Fibroblast of peridontal ligament (primary cell): ENCODE results near the gene SNRPF.
"Not testable (repeated sequence)": the region's sequence is repeated elsewhere in the genome, so short reads cannot be mapped to it uniquely, and the experiment has no call there.

Experiments
- DNase-seq: peaks from one replicate; pipeline ENCODE4 v3.0.0-alpha.2; 2010; ENCODE audit errors: extremely low read depth

SNRPF gene

DNA sequence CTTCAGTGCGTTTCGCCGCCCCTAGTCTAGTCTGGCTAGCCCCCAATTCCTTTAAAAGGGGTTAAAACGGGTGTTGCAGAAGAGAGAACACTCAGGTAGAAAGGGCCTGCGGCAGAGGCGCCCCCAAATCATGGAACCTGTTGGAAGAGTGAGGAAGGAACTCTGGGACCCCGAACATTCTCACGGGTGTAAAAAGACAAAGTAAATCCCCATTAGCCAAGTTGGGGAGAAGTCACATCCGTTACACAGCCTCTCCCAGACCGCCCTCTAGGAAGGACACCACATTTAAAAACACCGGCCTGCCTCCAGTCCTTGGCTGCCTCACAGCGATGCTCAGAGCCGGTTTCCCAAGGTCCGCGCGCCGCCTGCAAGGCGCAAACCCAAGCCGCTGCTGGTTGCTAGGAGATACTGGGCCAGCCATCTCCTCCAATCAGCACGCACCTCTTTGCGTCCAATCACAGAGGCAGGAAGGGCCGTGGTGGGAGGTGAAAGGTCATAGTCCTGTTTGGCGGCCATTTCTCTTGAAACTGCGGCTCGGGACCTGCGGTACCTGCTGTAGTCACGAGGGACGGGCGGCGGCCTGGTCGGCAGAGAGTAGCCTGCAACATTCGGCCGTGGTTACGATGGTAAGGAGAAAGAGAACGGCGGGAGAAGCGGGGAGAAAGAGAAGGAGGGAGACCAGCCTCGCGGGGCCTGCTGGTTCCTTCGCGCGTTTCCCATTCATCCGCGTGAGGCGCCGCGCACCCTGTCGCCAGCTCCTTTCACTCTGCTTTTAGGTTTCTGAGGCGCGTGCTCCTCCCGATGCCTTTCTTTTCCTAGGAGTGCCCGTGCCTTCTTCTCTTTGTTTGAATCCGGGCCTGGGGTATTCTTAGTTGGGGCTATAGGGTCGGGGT, at the start of gene SNRPF:
Gene SNRPF (plus strand): TSS at position 502 of the 893 bp plus-strand sequence. CDS start 122 bp downstream, at position 624.
- peak; percentile 97 for DNase-seq

DNA sequence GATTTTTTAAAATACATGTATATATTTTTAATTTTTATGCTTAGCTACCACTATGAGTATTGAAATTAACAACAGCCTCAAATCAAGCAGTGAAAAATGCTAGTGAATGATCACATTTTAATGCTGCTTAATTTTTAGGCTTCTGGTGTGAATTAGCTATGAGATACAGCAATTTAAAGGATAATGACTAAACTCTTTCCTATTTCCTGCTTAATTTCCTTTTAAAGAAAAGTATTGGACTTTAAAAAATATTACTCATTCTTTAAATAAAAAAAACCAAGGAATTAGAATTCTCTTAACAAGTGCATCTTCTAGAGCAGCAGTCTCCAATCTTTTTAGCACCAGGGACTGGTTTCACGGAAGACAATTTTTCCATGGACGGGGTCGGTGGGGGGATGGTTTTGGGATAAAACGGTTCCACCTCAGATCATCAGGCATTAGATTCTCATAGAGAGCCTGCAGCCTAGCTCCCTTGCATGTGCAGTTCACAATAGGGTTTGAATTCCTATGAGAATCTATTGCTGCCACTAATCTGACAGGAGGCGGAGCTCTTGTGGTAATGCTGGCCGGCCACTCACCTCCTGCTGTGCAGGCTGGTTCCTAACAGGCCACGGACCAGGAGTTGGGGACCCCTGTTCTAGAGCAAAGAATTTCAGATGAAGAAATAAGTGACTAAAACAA, 49.6 kb upstream of the SNRPF start:
- DNase-seq, result no peak

DNA sequence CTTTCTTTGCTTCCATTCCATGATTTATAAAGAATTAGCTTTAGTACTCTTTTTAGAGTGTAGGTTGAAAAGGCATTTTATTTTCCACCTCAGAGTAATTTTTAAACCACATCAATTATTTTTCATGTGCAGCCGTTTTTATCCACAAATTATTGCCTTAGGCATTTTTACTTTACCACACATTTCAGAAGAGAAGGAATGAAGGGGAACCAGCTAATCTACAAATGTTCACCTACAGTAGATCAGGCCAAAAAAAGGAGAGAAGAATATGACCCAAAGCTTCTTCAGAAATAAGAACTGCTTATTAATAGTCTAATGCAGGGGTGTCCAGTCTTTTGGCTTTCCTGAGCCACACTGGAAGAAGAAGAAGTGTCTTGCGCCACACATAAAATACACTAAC, 48.3 kb upstream of the SNRPF start:
- DNase-seq, result no peak

DNA sequence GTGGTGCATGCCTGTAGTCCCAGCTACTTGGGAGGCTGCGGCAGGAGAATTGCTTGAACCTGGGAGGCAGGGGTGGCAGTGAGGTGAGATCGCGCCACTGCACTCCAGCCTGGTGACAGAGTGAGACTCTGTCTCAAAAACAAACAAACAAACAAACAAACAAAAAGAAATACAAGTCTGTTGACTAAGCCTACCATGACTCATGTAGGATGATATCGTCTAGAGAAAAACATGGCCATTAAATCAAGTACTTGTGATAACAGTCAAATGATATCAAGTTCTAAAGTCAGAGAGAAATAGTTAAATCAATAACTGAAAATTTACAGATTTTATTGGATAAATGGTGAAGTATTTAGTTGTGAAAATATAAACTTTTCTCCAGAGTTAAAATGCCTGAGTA, 46.6 kb upstream of the SNRPF start:
- not testable (repeated sequence) for DNase-seq

DNA sequence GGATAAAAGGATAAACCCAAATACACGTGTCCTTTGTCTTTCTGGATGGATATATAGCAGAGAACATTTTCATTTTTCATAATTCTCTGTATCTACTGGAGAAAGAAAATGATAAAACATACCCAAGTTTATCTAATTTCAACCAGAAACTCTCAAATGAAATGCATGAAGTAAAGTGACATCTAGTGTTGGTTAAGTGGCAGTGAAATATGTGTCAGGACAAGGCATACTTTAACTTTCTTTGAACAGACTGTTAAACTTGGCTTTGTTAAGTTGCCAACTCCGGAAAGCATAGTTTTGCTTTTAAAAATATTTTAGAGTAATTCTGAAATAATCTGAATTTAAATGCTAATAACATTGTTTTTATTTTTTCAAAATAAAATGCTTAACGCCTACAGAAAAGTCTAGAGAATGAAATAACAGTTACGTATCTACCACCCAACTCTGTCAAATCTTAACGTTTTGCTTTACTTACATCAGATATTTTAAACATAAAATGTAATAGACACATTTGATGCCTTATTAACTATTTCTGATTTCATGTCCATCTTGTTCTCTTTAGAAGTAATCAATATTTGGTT, 43.0 kb upstream of the SNRPF start:
- DNase-seq, result peak; percentile 76

DNA sequence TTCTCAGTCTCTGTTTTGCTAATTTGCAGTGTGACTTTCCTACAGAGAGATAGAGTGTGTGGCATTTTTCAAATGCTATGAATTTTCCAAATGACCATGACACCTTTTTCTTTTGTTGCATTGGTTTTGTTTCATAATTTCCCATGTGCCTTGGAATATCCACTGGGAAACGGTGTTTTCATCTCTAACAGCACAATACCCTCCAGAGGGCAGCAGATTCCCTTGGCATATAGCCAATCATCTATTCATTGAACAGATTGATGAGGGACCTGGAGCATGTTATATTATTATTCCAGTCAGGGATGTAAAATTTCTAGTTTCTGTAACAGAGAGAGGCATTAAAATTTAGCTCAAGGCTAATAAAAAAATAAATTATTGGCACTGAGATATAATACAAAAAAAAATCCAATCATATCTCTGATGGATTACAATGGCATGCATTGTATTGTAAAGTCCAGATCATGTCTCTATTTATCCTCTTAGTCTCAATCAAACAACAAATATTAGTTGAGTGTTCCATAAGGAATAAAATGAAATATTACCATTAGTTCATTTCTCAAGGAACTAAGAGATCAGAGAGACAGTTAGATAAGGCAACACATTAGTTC, 38.6 kb upstream of the SNRPF start:
- peak; percentile 80 for DNase-seq

DNA sequence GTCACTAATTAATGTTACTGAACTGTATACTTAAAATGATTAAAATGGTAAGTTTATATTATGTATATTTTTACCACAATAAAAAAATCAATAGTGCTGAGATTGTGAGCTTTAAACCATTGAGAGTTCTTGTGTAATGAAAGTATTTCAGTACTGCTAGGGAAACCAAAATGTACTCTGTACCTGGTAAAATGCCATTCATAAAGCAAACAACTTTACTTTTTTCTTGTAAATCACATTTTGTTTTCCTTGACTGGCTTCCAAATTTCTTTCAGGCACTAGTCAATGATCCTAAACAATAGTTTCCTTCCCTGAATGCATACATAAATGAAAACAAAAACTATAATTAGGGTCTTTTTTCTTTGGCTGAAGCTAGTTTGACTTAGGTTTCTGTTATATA, 29.4 kb upstream of the SNRPF start:
- DNase-seq, result no peak

DNA sequence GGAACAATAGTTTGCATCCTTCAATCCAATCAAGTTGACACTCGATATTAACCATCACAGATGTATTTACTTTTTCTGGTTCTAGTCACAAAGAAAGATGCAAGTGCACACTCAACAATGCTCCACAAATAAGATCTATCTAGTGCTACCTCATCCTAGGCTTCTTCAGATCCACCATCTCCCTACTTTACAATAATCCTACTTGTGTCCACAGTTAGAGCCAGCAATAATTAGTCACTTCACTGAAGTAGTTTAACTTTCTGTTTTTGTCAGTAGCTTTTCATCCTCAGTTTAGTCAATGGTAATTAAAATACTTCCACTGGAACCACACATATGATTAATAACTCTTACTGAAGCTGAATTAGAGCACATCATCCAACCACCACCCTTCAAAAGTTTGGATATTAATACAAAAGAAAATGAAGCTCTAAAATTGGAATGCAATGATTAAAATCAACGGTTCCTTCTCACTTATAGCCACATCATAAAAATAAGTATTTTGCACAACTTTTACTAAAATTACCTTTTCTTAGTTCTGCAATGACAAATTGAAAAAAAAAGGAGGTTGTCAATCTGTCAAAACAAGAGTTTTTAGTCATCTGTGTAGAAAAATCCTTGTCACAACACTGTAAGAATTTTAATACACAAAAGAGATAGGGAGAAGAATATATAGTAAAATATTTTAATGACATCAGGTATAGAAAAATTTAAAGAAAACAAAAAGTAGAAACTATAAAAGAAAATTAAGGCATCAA, 28.2 kb upstream of the SNRPF start:
- no peak for DNase-seq

DNA sequence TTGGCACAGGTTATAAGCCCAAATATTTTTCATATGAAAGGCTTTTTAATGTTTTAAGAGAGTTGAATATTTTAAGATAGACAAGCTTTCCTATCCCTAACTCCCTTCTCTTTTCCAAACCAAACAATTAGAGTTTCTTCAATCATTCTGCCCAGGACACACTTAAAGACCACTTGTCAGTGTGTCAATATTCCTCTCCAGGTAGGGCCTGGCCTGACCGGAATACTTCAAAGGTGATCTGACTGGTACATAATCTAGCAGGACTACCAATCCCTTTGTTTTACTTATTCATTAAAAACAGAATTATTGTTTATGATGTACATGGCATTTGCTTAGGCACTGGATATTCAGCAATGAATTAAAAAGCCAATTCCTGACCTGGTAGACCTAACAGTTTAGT, 24.2 kb upstream of the SNRPF start:
- no peak for DNase-seq

DNA sequence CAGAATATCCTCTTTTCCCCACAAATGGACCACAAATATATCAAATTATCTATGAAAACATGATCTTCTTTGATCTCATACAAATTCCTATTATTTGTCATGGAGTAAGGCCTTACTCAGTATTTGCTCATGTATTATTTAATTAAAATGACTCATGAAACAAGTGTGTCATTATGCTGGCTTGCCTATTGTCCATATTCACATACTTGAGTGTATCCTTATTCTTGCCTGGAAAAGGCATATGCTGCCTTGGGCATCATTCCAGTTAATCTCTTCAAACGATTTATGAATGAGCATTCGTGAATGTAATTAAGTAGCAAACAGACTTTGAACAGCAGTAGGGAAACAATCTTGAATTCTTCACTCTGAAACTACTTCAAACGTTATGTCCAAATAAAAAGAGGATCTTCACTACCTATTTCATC, 22.6 kb upstream of the SNRPF start:
- peak; percentile 27 for DNase-seq

DNA sequence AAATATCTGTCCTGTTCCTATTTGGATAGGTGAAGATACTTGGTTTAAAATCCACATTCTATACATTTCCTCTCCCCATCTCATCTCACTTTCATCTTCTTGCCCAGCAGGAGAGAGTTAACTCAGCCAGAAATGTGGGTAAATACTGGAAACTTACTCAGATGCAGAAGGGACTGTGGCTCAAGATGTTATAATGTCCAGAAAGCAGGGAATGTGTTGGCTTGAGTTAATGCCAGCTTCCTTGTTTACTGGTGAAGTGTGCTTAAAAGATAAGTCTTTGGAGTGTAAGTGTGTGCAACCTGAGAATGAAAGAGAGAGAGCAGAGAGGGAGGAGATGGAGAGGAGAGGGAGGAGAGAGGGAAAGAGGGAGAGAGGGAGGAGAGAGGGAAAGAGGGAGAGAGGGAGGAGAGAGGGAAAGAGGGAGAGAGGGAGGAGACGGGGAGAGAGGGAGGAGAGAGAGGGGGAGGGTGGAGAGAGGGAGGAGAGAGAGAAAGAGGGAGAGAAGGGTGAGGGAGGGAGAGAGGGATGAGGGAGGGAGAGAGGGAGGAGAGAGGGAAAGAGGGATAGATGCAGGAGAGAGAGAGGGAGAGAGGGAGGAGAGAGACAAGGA, 22.0 kb upstream of the SNRPF start:
- DNase-seq, result peak; percentile 66

DNA sequence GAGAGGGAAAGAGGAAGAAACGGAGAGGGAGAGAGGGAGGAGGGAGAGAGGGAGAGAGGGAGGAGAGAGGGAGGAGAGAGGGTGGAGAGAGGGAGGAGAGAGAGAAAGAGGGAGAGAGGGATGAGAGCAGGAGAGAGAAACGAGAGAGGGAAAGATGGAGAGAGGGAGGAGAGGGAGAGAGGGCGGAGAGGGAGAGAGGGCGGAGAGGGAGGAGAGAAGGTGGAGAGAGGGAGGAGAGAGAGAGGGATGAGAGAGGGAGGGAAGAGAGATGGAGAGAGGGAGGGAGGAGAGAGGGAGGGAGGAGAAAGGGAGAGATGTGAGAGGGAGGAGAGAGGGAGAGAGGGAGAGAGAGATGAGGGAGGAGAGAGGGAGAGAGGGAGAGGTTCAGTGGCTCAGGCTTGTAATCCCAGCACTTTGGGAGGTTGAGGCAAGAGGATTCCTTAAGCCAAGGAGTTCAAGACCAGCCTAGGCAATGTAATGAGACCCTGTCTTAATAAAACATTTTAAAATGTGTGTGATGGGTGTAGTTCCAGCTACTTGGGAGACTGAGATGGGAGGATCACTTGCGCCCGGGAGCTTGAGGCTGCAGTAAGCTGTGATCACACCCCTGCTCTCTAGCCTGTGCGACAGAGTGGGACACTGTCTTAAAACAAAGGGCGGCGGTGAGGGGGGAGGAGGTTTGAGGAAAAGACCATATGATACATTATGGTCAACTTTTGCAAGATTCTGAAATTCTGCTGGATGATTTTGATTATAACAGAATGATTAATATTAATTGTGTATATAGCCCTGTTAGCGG, 21.3 kb upstream of the SNRPF start:
- peak; percentile 7 for DNase-seq

DNA sequence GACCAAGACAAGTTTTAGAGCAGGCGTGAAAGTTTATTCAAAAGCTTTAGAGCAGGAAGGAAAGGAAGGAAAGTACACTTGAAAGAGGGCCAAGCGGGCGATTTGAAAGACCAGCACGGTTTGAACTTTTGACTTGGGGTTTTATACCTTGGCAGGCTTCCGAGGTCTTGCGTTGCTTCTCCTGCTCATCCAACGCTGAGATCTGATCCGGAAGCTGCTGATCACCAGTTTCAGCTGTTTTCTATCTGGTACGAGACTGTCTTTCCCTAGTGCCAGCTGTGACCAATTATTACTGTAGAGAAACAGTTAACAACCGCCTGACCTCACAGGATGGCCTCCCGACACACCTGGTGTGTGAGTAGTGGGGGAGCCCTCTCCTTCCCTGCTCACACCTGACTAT, 20.6 kb upstream of the SNRPF start:
- peak; percentile 92 for DNase-seq

DNA sequence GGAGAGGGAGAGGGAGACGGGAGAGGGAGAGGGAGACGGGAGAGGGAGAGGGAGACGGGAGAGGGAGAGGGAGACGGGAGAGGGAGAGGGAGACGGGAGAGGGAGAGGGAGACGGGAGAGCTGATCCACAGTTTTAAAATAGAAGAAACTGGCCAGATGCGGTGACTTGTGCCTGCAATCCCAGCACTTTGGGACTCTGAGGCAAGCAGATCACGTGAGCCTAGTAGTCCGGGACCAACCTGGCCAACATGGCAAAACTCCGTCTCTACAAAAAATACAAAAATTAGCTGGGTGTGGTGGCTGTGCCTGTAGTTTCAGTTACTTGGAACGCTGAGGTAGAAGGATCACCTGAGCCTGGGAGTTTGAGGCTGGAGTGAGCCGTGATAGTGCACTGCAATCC, 16.3 kb upstream of the SNRPF start:
- peak; percentile 51 for DNase-seq

DNA sequence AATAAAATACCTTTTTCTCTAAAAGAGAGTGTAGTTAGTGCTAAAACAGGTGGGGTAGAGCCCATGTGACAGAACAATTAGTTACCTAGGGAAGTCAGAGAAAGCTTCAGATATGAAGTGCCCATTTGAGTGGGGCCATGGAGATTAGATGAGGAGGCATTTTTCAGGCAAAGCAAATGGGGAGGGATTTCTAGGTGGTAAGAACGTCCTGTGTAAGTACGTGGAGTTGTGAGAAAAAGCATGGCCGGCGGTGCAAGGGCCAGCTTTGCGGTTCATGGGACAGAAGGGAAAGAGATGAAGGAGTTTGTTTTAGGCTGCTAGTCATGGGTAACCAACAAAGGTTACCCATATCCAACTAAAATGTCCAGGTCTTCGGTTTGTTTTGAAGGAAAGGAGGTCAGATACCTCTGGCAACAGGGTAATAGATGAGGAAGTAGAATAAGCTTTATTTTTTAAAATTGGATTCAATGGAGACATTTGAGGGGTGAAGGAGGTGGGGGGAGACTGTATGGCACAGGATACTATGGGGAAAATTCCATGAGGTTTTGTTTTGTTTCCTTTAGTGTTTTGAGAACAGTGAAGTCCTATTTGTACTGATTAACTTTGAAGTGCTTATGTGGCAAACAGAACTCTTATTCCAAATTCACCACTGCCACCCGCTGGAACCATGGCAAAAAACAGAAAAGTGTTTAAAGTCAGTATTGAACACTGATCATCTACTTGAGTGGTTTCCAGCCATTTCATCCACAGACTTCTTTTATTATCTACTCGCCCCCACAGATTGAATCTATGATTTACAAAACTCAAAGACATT, 10.0 kb upstream of the SNRPF start:
- peak; percentile 76 for DNase-seq

DNA sequence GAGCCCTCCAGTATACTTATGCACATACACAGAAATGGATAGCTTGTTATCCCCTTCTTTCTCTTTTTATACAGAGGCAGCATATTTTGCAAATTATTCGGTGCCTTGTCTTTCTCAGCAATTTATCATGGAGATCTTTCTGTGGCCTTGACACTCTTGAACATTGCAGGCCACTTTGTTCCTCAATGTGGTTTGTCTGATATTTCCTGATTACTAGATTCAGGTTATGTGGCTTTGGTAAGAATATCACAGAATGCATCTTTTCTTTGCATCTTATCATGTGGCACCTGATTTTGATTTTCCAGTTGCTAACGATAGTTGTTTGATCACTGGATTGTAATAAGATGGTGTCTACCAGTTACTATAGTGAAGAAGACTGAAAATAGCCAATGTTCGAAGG, 7.1 kb upstream of the SNRPF start:
- DNase-seq, result no peak

DNA sequence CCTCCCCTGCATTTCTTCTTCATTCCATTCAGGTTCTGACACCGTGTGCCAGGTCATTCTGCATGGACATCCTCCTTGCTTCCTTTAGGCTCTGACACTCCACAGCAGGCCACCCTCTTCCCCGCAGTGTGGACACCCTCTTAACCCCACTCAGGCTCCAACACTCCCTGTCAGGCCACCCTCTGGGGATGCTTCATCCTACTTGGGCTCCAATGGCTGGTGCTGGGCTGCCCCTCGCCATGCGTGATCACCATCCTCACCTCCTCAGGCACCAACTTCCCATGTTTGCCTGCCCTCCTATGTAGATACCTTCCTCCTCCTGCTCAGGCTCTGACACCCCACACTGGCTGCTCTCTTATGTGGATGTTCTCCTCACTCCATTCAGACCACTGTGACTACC, 6.6 kb upstream of the SNRPF start:
- DNase-seq, result no peak

DNA sequence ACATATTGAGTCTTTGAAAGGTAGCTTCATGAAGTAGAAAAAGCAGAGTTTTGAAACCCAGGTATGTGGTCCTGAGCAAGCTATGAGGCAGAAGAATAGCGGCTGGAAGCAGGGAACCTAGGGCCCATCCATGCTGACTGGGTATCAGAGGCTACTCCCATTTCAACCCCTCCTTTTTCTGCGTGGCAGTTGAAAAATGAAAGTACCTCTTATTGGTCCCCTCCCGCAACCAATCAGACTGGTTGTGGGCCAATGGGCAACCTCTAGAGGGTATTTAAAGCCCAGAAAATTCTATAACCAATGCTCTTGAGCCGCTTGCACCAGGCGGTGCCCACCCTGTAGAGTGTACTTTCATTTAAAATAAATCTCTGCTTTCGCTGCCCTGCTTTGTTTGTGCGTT, 1.6 kb upstream of the SNRPF start:
- DNase-seq, result no peak

DNA sequence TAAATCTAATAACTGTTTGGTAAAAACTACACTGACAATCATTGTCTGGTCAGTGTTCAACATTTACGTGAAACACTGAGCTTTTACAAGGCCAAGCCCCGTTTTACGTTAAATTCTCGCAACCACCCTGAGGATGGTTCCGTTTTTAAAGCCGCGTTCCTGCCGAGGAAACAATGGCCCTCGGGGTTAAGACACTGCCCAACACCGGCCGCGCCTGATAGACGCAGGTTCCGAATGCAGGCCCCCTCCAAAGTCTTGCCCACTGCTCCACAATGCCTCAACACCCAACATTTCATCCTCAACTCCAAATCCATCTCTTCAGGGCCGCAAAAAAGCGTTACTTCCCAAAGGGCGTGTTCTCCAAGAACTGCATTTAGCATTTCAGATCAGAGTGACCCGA, 953 bp upstream of the SNRPF start:
- DNase-seq, result no peak
